OCI-LY3 (cell line): ENCODE data around the gene IHH.

Source experiments
- H2AFZ ChIP-seq: fragments of 200-600, 300-600 bp; shearing (Covaris generic); 2 replicates; pipeline ENCODE4 v1.6.0; 2014; ENCODE audit warnings: antibody characterized with exemption, low read depth, low read length
- H3K27ac ChIP-seq: fragments of 200-600, 300-600 bp; sonication (generic); 2 replicates; pipeline ENCODE4 v1.5.1; 2014; ENCODE audit warnings: mild to moderate bottlenecking, low read length, moderate library complexity, mixed read lengths
- H3K27me3 ChIP-seq: fragments of 200-600, 300-600 bp; sonication (generic); 2 replicates; pipeline ENCODE4 v1.6.1; 2014; ENCODE audit warnings: low read depth, low read length, mixed read lengths
- H3K36me3 ChIP-seq: fragments of 200-600, 300-600 bp; sonication (generic); replicated peaks from 2 replicates; pipeline ENCODE3; 2014; ENCODE audit warnings: low read depth, low read length, mixed read lengths
- H3K4me1 ChIP-seq: fragments of 300-600, 200-600 bp; sonication (generic); 2 replicates; pipeline ENCODE4 v1.6.1; 2014; ENCODE audit warnings: low read length, mixed read lengths
- H3K4me2 ChIP-seq: fragments of 200-600, 300-600 bp; sonication (generic); 2 replicates; pipeline ENCODE4 v1.6.1; 2014; ENCODE audit warnings: low read length, mixed read lengths
- H3K4me3 ChIP-seq: fragments of 300-600, 200-600 bp; sonication (generic); 2 replicates; pipeline ENCODE4 v1.5.1; 2014; ENCODE audit warnings: antibody characterized with exemption, mild to moderate bottlenecking, low read length, moderate library complexity
- H3K79me2 ChIP-seq: fragments of 300-600, 200-600 bp; shearing (Covaris generic); 2 replicates; pipeline ENCODE4 v1.6.1; 2014; ENCODE audit warnings: mild to moderate bottlenecking, low read length, mixed read lengths
- H3K9ac ChIP-seq: fragments of 300-600, 200-600 bp; shearing (Covaris generic); 2 replicates; pipeline ENCODE4 v1.6.0; 2014; ENCODE audit warnings: mild to moderate bottlenecking, low read length, moderate library complexity
- H3K9me3 ChIP-seq: fragments of 200-600, 300-600 bp; shearing (Covaris generic); 2 replicates; pipeline ENCODE4 v1.6.1; 2014; ENCODE audit warnings: low read length, mixed read lengths; ENCODE audit not compliant: insufficient read depth
- H4K20me1 ChIP-seq: fragments of 200-600, 300-600 bp; sonication (generic); 2 replicates; pipeline ENCODE4 v1.6.1; 2016; ENCODE audit warnings: low read length, mixed read lengths; ENCODE audit not compliant: insufficient read depth
- EZH2phosphoT487 ChIP-seq: fragments of 200-600 bp; shearing (Covaris generic); IDR thresholded peaks from 2 replicates; pipeline ENCODE4 v1.6.1; 2018; ENCODE audit warnings: antibody characterized with exemption, mixed run types, low read depth
- TF ChIP-seq, protein P1 (sequence below): fragments of 200-600, 300-600 bp; sonication (generic); IDR thresholded peaks from 2 replicates; pipeline ENCODE4 v1.5.1; 2014; ENCODE audit warnings: antibody characterized with exemption, low read length, low read depth

IHH gene

GRCh38 chr2:219042750-219043149, 18.0 kb downstream of the IHH start:
- no peak overlapping the region for H3K27ac ChIP-seq
- H3K4me1 ChIP-seq = no peaks in the 10 kb centered on the region
- no peaks in the 10 kb centered on the region for H4K20me1 ChIP-seq
- H3K9ac ChIP-seq = no peak overlapping the region
- TF ChIP-seq, protein P1, sequence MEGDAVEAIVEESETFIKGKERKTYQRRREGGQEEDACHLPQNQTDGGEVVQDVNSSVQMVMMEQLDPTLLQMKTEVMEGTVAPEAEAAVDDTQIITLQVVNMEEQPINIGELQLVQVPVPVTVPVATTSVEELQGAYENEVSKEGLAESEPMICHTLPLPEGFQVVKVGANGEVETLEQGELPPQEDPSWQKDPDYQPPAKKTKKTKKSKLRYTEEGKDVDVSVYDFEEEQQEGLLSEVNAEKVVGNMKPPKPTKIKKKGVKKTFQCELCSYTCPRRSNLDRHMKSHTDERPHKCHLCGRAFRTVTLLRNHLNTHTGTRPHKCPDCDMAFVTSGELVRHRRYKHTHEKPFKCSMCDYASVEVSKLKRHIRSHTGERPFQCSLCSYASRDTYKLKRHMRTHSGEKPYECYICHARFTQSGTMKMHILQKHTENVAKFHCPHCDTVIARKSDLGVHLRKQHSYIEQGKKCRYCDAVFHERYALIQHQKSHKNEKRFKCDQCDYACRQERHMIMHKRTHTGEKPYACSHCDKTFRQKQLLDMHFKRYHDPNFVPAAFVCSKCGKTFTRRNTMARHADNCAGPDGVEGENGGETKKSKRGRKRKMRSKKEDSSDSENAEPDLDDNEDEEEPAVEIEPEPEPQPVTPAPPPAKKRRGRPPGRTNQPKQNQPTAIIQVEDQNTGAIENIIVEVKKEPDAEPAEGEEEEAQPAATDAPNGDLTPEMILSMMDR = no peak
- no peak for TF ChIP-seq EZH2phosphoT487
- no peaks in the 10 kb centered on the region for H3K9me3 ChIP-seq
- peaks cover 4% of the 10 kb centered on the region; the same call in 1 of the 2 replicates for H3K27me3 ChIP-seq
- H3K4me2 ChIP-seq = no peak overlapping the region
- no peaks in the 10 kb centered on the region for H3K79me2 ChIP-seq
- H3K36me3 ChIP-seq = no peaks in the 10 kb centered on the region
- H3K4me3 ChIP-seq = no peak overlapping the region
- H2AFZ ChIP-seq = no peak overlapping the region

- Histone ChIP-seq H3K4me3 (no peak overlapping the region), H4K20me1 (no peaks in the 10 kb centered on the region), H3K9ac (no peak overlapping the region), H3K27me3 (peaks cover 4% of the 10 kb centered on the region; the same call in 1 of the 2 replicates), H3K4me2 (no peak overlapping the region), H3K9me3 (no peaks in the 10 kb centered on the region), H3K4me1 (no peaks in the 10 kb centered on the region), H3K36me3 (no peaks in the 10 kb centered on the region), H2AFZ (no peak overlapping the region), H3K27ac (no peak overlapping the region), H3K79me2 (no peaks in the 10 kb centered on the region)
- TF ChIP-seq, protein P1 = no peak
- TF ChIP-seq EZH2phosphoT487 = no peak
Measured at GRCh38 chr2:219042157-219042556, 18.6 kb downstream of the IHH start.

DNA sequence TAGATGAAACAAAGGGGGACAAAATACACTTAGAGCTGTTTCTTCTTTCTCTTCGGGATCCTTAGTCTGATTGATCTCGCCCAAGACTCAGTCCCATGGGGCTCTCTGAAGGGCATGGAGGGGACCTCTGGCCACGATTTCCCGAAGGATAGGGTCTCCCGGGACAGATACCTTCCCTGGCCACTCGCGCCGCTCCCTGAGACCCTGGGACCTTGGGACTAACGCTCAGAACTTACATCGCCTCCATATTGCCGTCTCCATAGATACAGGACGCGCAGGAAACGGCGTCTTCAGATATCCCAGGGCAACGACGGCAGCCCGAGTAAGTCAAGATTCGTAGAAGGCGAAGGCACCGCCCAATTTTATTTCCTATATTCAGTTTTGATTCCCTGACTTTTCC, 19.5 kb downstream of the IHH start, which contains the start of gene CFAP65:
Gene CFAP65, minus strand, starts transcription at position 265 of the 400 bp plus-strand sequence. CDS start 2,468 bp downstream, outside the sequence.
- Histone ChIP-seq H3K4me3 (no peak within 1 kb of the TSS), H3K4me1 (no peaks in the 10 kb centered on the region), H3K79me2 (no peaks in the 10 kb centered on the region), H3K27ac (no peak within 1 kb of the TSS), H2AFZ (no peak within 1 kb of the TSS), H3K4me2 (no peak within 1 kb of the TSS), H3K9me3 (no peaks in the 10 kb centered on the region), H3K36me3 (no peaks in the 10 kb centered on the region), H3K27me3 (peaks cover 4% of the 10 kb centered on the region; the same call in 1 of the 2 replicates), H3K9ac (no peak within 1 kb of the TSS), H4K20me1 (no peaks in the 10 kb centered on the region)
- TF ChIP-seq, protein P1 = no peak
- TF ChIP-seq EZH2phosphoT487 = no peak

DNA sequence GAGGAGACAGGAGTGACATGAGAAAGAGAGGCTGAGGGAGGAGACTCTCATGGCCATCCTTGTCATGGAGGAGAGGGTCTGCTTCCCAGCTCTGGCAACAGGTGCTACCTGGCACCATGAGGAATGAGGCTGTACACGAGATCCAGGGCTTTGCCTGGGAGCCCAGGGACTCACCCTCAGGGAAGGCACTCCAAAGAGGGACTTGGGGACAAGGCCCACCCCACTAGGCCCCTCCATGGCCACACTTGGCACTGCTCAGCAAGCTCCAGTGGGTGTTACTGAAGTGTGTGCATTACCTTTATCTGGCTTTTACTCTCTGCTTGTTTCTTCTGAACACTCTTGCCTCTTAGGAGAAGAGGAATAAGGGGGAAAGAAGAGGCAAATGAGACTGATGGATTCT, 22.1 kb downstream of the IHH start:
- H3K79me2 ChIP-seq = no peaks in the 10 kb centered on the region
- H3K9ac ChIP-seq = no peak overlapping the region
- H4K20me1 ChIP-seq = no peaks in the 10 kb centered on the region
- peaks cover 7% of the 10 kb centered on the region; the same call in 1 of the 2 replicates for H3K27me3 ChIP-seq
- H3K36me3 ChIP-seq = no peaks in the 10 kb centered on the region
- no peaks in the 10 kb centered on the region for H3K4me1 ChIP-seq
- H3K27ac ChIP-seq = no peak overlapping the region
- no peak overlapping the region for H3K4me3 ChIP-seq
- H3K4me2 ChIP-seq = no peak overlapping the region
- no peak overlapping the region for H2AFZ ChIP-seq
- TF ChIP-seq EZH2phosphoT487 = no peak
- TF ChIP-seq, protein P1 = no peak
- no peaks in the 10 kb centered on the region for H3K9me3 ChIP-seq
